Nephron (organoid): ENCODE data around the gene MED8.
"Not testable (repeated sequence)": the region's sequence is repeated elsewhere in the genome, so short reads cannot be mapped to it uniquely, and the experiment has no call there.

Source experiments
- H3K27ac Mint-ChIP-seq, 3 experiments: 2 replicates each; pipeline ENCODE4 v1.8.0; 2020; ENCODE audit warnings: mixed read lengths in 3 of 3, mild to moderate bottlenecking in 2 of 3, moderate library complexity in 1 of 3
- H3K27me3 Mint-ChIP-seq: 2 replicates; pipeline ENCODE4 v1.8.0; 2021; ENCODE audit warnings: low read depth, mild to moderate bottlenecking, moderate library complexity, mixed read lengths
- H3K36me3 Mint-ChIP-seq: 2 replicates; pipeline ENCODE4 v1.8.0; 2020; ENCODE audit warnings: low read depth, mixed read lengths
- H3K4me1 Mint-ChIP-seq: 2 replicates; pipeline ENCODE4 v1.8.0; 2020; ENCODE audit warnings: mixed read lengths
- H3K4me3 Mint-ChIP-seq, 3 experiments: 2 replicates each; pipeline ENCODE4 v1.8.0; 2020; ENCODE audit warnings: mild to moderate bottlenecking in 3 of 3, mixed read lengths in 3 of 3, moderate library complexity in 2 of 3
- H3K9me3 Mint-ChIP-seq: 2 replicates; pipeline ENCODE4 v1.8.0; 2020; ENCODE audit warnings: mixed read lengths
- CTCF ChIP-seq, 3 experiments: fragments of 200-600 bp; sonication (generic); IDR thresholded peaks; one replicate each; pipeline ENCODE4 v1.5.0; 2021; ENCODE audit warnings: antibody characterized with exemption in 3 of 3; ENCODE audit not compliant: unreplicated experiment in 3 of 3

The MED8 gene

GRCh38 chr1:43419627-43420425, 30.2 kb upstream of the MED8 start:
- TF ChIP-seq CTCF (IDR thresholded peaks at IDR 0.05; ENCODE audit: unreplicated experiment in 3 of 3) = no peak
- Mint-ChIP-seq H3K9me3 (no peaks in the 10 kb centered on the region), H3K27me3 (no peaks in the 10 kb centered on the region), H3K27ac (no peak overlapping the region), H3K36me3 (peaks cover 21% of the 10 kb centered on the region), H3K4me3 (no peak overlapping the region), H3K4me1 (no peaks in the 10 kb centered on the region)

GRCh38 chr1:43418858-43419257, 29.3 kb upstream of the MED8 start:
- H3K4me3 Mint-ChIP-seq = no peak overlapping the region
- no peak for TF ChIP-seq CTCF (IDR thresholded peaks at IDR 0.05; ENCODE audit: unreplicated experiment in 3 of 3)
- H3K36me3 Mint-ChIP-seq = peaks cover 19% of the 10 kb centered on the region
- no peaks in the 10 kb centered on the region for H3K4me1 Mint-ChIP-seq
- H3K9me3 Mint-ChIP-seq = no peaks in the 10 kb centered on the region
- H3K27ac Mint-ChIP-seq = no peak overlapping the region
- H3K27me3 Mint-ChIP-seq = no peaks in the 10 kb centered on the region

- Mint-ChIP-seq H3K4me3 (no peak overlapping the region), H3K4me1 (no peaks in the 10 kb centered on the region), H3K9me3 (no peaks in the 10 kb centered on the region), H3K36me3 (peaks cover 23% of the 10 kb centered on the region), H3K27me3 (no peaks in the 10 kb centered on the region), H3K27ac (no peak overlapping the region)
- no peak for TF ChIP-seq CTCF (IDR thresholded peaks at IDR 0.05; ENCODE audit: unreplicated experiment in 3 of 3)
Measured at GRCh38 chr1:43415901-43416300, 26.3 kb upstream of the MED8 start.

- Mint-ChIP-seq H3K4me1 (no peaks in the 10 kb centered on the region), H3K9me3 (no peaks in the 10 kb centered on the region), H3K4me3 (no peak overlapping the region), H3K36me3 (peaks cover 27% of the 10 kb centered on the region), H3K27me3 (no peaks in the 10 kb centered on the region), H3K27ac (no peak overlapping the region)
- TF ChIP-seq CTCF (IDR thresholded peaks at IDR 0.05; ENCODE audit: unreplicated experiment in 3 of 3) = peak; percentile 53 to 66 (median 55)
Measured at GRCh38 chr1:43414634-43415223, 25.1 kb upstream of the MED8 start.

- H3K4me3 Mint-ChIP-seq, H3K9me3 Mint-ChIP-seq, H3K4me1 Mint-ChIP-seq, H3K27ac Mint-ChIP-seq, H3K27me3 Mint-ChIP-seq: not testable (repeated sequence)
- peaks cover 40% of the 10 kb centered on the region for H3K36me3 Mint-ChIP-seq
Measured at GRCh38 chr1:43413426-43413825, 23.8 kb upstream of the MED8 start.

- no peaks in the 10 kb centered on the region for H3K9me3 Mint-ChIP-seq
- H3K4me3 Mint-ChIP-seq = no peak overlapping the region
- no peak overlapping the region for H3K27ac Mint-ChIP-seq
- no peak for TF ChIP-seq CTCF (IDR thresholded peaks at IDR 0.05; ENCODE audit: unreplicated experiment in 3 of 3)
- peaks cover 54% of the 10 kb centered on the region for H3K36me3 Mint-ChIP-seq
- H3K27me3 Mint-ChIP-seq = no peaks in the 10 kb centered on the region
- no peaks in the 10 kb centered on the region for H3K4me1 Mint-ChIP-seq
Measured at GRCh38 chr1:43410571-43410970, 21.0 kb upstream of the MED8 start.
